ENCODE data around the gene TMX2. TPM values are rescaled to one million over a fixed set of nuclear protein-coding genes. Genes with fewer than 3 reads are reported as not detected.

TMX2 gene
- total and polyA plus RNA-seq, 3 donors from 2014 or later = 73.3 to 88.6 (median 85.9) TPM

- Histone ChIP-seq H3K4me1 (peaks cover 16% of the 10 kb centered on the region), H3K4me3 (peak within 1 kb of the TSS; percentile 63 to 64), H3K27me3 (no peaks in the 10 kb centered on the region), H3K36me3 (ENCODE audit: low read depth, missing control alignments) (no peaks in the 10 kb centered on the region), H3K9me3 (no peaks in the 10 kb centered on the region), H3K27ac (peak within 1 kb of the TSS; percentile 76 to 93)
- WGBS, 2 donors = 3 to 5% methylated on average over 13 of the region's 13 CpGs
- intact Hi-C loops (cut with DNase I; ENCODE audit: low total_unique reads) = no loop called here
- DNase-seq = peak; percentile 95
- TF ChIP-seq POLR2A (IDR thresholded peaks at IDR 0.05) (peak; percentile 82), CTCF (IDR thresholded peaks at IDR 0.05) (no peak)
These were observed 49.2 kb downstream of the TMX2 start, which contains the start of gene CTNND1 for GRCh38 chr11:57761301-57762234. Gene CTNND1, plus strand, starts transcription at chr11:57761802. Its CDS starts 29,677 bp downstream, at chr11:57791479.

DNA sequence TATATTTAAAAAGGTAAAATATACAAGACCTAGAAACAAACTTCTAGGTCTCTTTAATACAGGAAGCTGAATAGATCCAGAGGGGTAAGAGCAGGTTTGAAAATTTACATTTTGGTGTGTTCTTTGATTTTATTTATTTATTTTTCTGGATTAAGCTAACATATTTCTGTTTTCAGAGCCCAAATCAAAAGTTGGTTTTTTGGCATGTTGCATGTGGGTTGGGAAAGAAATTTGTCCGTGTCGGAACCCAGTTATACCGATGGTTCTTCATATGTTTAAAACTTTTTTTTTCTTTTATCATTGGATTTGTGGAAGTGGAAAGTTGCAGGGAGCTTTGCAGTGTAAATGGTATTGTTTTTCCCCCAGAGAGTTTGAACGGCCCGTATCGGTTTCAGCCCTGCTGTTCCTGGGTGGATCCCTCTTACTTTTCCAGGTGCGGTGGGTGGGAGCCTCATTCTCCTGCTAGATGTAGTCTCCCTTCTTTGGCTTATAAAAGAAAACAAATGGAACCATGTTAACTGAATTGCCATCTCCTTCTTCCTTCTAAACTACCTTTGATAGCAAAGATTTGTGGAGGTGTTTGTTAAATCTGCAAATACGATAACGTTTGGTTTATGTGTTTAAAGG, 50.0 kb downstream of the TMX2 start:
- DNase-seq = peak; percentile 41
- H3K4me3 ChIP-seq = peak overlapping the region; percentile 63 to 64
- WGBS, 2 donors = 0 to 1% methylated on average over 9 of the region's 9 CpGs
- intact Hi-C loops (cut with DNase I; ENCODE audit: low total_unique reads) = no loop called here
- no peaks in the 10 kb centered on the region for H3K27me3 ChIP-seq
- TF ChIP-seq POLR2A (IDR thresholded peaks at IDR 0.05) (no peak), CTCF (IDR thresholded peaks at IDR 0.05) (no peak)
- no peaks in the 10 kb centered on the region for H3K9me3 ChIP-seq
- no peaks in the 10 kb centered on the region for H3K36me3 ChIP-seq (ENCODE audit: low read depth, missing control alignments)
- H3K4me1 ChIP-seq = peaks cover 16% of the 10 kb centered on the region
- peak overlapping the region; percentile 76 to 93 for H3K27ac ChIP-seq

DNA sequence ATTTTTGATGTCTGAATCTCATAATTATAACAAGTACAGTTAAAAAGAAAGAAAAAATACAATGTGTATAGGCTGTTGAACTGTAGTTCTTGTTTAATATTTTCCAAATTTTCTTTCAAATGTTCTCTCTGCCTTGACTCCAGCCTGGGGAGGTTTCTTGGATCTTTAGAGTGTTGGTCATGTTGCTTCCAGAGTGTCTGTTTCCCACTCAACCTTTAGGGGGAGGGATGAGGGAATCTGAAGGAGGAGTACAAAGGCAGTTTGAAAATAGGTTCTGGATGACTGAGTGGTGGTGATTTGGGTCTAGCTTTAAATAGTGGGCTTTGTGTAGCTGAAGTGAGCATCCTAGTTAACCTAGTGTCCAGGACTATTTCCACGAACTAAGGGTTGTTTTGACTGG, 51.2 kb downstream of the TMX2 start:
- Histone ChIP-seq H3K27ac (peak overlapping the region; percentile 76 to 93), H3K4me3 (peak overlapping the region; percentile 63 to 64), H3K27me3 (no peaks in the 10 kb centered on the region), H3K36me3 (ENCODE audit: low read depth, missing control alignments) (no peaks in the 10 kb centered on the region), H3K4me1 (peaks cover 21% of the 10 kb centered on the region), H3K9me3 (no peaks in the 10 kb centered on the region)
- 31 to 50% methylated on average over 1 of the region's 1 CpG for WGBS, 2 donors
- TF ChIP-seq POLR2A (IDR thresholded peaks at IDR 0.05) (no peak), CTCF (IDR thresholded peaks at IDR 0.05) (peak in 2 of 3 experiments; percentile 23 to 38)
- no peak for DNase-seq
- intact Hi-C loops (cut with DNase I; ENCODE audit: low total_unique reads) = no loop called here

DNA sequence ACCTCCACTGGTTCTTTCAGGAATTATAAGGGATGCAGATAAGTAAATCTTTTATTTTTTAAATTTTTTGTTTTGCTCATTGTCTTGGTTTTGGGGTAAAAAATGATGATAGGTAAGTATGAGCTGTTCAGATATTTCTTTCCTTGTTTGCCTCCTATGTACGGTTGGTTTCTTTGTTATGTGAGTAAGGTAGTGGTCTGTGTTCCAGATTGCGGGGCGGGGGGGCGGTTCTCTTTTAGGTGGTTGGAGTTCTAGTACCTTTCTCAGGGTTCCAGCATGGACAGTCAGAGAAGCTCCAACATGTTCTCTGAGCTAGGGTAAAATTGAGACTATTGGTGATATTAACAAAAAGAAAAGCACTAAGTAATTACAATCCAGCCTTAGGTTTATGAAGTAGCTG, 51.6 kb downstream of the TMX2 start:
- no peak for DNase-seq
- Histone ChIP-seq H3K27ac (peak overlapping the region; percentile 76 to 93), H3K9me3 (no peaks in the 10 kb centered on the region), H3K4me3 (peak overlapping the region; percentile 63 to 64), H3K27me3 (no peaks in the 10 kb centered on the region), H3K4me1 (peaks cover 22% of the 10 kb centered on the region), H3K36me3 (ENCODE audit: low read depth, missing control alignments) (no peaks in the 10 kb centered on the region)
- TF ChIP-seq POLR2A (IDR thresholded peaks at IDR 0.05) = no peak
- TF ChIP-seq CTCF (IDR thresholded peaks at IDR 0.05) = no peak
- intact Hi-C loops (cut with DNase I; ENCODE audit: low total_unique reads) = no loop called here
- WGBS, 2 donors = 31 to 48% methylated on average over 4 of the region's 4 CpGs
